Measurements from ENCODE around the gene TBCE. TPM values are rescaled to one million over a fixed set of nuclear protein-coding genes. Genes with fewer than 3 reads are reported as not detected.

Gene TBCE
- total and polyA plus RNA-seq, 9 of the 15 experiments (the other 6 are each of a cell fraction or from before 2014, with no cell fraction given), result 52.6 to 92.1 (median 82.1) TPM

DNA sequence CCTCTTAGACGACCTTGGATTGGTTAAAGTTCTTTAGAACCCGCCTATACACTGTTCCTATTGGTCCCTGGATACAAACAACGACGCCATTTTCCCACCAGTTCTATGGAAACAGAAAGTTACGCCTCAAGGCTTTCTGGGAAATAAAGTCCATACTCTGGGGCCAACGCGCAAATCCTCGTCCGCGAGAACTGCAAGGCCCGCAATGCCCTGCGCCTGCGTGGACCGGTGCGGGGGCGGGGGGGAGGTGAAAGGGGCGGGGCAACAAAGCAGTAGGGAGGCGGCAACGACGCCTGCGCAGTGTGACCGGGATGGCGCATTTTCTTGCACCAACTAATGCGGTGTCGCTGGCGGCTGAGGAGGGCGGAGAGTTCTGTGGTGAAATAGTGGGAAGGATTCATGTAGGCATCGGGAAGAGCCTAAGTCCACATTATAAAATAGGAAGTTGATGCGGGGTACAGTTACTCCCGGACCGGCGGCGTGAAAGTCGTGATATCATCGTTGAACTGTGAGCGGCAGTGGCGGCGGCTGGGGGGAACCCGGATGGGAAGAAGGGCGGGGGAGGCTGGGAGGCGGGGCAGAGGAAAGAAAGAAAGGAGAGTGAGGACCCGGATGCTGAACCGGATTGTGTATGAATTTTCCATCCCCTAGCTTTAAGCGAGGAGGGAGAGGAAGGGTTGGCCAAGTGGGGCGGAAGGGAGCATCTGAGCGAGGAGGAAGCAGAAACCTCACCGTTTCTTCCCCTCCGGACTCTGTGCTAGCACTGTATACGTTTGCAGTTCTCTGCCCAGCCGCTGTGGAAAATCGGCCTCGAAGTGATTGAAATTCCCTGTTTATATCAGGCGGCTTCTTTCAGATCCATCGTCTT, 38.7 kb upstream of the TBCE start, which contains the start of gene GGPS1 (continued):
- TF ChIP-seq, protein P1, sequence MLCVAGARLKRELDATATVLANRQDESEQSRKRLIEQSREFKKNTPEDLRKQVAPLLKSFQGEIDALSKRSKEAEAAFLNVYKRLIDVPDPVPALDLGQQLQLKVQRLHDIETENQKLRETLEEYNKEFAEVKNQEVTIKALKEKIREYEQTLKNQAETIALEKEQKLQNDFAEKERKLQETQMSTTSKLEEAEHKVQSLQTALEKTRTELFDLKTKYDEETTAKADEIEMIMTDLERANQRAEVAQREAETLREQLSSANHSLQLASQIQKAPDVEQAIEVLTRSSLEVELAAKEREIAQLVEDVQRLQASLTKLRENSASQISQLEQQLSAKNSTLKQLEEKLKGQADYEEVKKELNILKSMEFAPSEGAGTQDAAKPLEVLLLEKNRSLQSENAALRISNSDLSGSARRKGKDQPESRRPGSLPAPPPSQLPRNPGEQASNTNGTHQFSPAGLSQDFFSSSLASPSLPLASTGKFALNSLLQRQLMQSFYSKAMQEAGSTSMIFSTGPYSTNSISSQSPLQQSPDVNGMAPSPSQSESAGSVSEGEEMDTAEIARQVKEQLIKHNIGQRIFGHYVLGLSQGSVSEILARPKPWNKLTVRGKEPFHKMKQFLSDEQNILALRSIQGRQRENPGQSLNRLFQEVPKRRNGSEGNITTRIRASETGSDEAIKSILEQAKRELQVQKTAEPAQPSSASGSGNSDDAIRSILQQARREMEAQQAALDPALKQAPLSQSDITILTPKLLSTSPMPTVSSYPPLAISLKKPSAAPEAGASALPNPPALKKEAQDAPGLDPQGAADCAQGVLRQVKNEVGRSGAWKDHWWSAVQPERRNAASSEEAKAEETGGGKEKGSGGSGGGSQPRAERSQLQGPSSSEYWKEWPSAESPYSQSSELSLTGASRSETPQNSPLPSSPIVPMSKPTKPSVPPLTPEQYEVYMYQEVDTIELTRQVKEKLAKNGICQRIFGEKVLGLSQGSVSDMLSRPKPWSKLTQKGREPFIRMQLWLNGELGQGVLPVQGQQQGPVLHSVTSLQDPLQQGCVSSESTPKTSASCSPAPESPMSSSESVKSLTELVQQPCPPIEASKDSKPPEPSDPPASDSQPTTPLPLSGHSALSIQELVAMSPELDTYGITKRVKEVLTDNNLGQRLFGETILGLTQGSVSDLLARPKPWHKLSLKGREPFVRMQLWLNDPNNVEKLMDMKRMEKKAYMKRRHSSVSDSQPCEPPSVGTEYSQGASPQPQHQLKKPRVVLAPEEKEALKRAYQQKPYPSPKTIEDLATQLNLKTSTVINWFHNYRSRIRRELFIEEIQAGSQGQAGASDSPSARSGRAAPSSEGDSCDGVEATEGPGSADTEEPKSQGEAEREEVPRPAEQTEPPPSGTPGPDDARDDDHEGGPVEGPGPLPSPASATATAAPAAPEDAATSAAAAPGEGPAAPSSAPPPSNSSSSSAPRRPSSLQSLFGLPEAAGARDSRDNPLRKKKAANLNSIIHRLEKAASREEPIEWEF (CRISPR knock-in tag; IDR thresholded peaks at IDR 0.05), result no peak
- TF ChIP-seq ZBTB11 (CRISPR knock-in tag; IDR thresholded peaks at IDR 0.05), result peak in 2 of 3 experiments; percentile 79 to 98; a peak in 4 of 6 replicates
- peak; percentile 62 for TF ChIP-seq TFAP4 (CRISPR knock-in tag; IDR thresholded peaks at IDR 0.05; ENCODE audit: borderline replicate concordance)
- TF ChIP-seq, protein P2, sequence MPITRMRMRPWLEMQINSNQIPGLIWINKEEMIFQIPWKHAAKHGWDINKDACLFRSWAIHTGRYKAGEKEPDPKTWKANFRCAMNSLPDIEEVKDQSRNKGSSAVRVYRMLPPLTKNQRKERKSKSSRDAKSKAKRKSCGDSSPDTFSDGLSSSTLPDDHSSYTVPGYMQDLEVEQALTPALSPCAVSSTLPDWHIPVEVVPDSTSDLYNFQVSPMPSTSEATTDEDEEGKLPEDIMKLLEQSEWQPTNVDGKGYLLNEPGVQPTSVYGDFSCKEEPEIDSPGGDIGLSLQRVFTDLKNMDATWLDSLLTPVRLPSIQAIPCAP (CRISPR knock-in tag; IDR thresholded peaks at IDR 0.05; ENCODE audit: borderline replicate concordance), result no peak
- no peak for TF ChIP-seq RHOXF2B (CRISPR knock-in tag; conservative IDR thresholded peaks at IDR 0.05)
- TF ChIP-seq, protein P3, sequence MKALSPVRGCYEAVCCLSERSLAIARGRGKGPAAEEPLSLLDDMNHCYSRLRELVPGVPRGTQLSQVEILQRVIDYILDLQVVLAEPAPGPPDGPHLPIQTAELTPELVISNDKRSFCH (CRISPR knock-in tag; IDR thresholded peaks at IDR 0.05), result no peak
- TF ChIP-seq, protein P3 (tag; IDR thresholded peaks at IDR 0.05), result no peak
- TF ChIP-seq SRSF1 (IDR thresholded peaks at IDR 0.05; ENCODE audit: low read depth, low read length), result no peak
- no peak for TF ChIP-seq ZC3H11A (IDR thresholded peaks at IDR 0.05; ENCODE audit: low read depth, low read length)
- no peak for TF ChIP-seq ARID2 (IDR thresholded peaks at IDR 0.05)
- no peak for TF ChIP-seq USF1 (CRISPR knock-in tag; IDR thresholded peaks at IDR 0.05)
- no peak for TF ChIP-seq NFE2L1 (tag; IDR thresholded peaks at IDR 0.05; ENCODE audit: borderline replicate concordance, low read depth)
- no peak for TF ChIP-seq CSDE1 (IDR thresholded peaks at IDR 0.05)
